Esophagus muscularis mucosa (tissue), 3 donors: ENCODE results near the gene DUSP7.

Source experiments
- CTCF ChIP-seq, 3 experiments: fragments of 200-600 bp in 2 of 3; fragments of 450-650 bp in 1 of 3; sonication (generic) in 2 of 3; IDR thresholded peaks; one replicate each; pipeline ENCODE4 v1.5.1; 2017 to 2019; ENCODE audit warnings: antibody characterized with exemption in 3 of 3, mild to moderate bottlenecking in 2 of 3, moderate library complexity in 1 of 3
- POLR2A ChIP-seq: fragments of 450-650 bp; IDR thresholded peaks from one replicate; pipeline ENCODE4 v1.6.1; 2017; ENCODE audit warnings: antibody characterized with exemption, moderate library complexity, mild to moderate bottlenecking, low read depth
- POLR2AphosphoS5 ChIP-seq, 2 donors: sonication (generic); formaldehyde crosslinking; IDR thresholded peaks; one replicate each; pipeline ENCODE4 v1.6.1; 2017; ENCODE audit warnings: antibody characterized with exemption in 2 of 2

GRCh38 chr3:52055537-52056351 is 627 bp downstream of the DUSP7 start:
- TF ChIP-seq CTCF (IDR thresholded peaks at IDR 0.05) (peak in 2 of 3 experiments; percentile 33 to 49), POLR2A (no peak), POLR2AphosphoS5 (IDR thresholded peaks at IDR 0.05) (no peak)
